Stimulated activated naive CD8-positive, alpha-beta T cell treated with anti-CD3 and anti-CD28 coated beads, Interleukin-15, amount 100 ng/mL, for 72 hours (primary cell): ENCODE measurements around the gene BICC1.

Experiments
- ATAC-seq: fragments of 150-1000 bp; cut with Tn5 transposase; 2 replicates; pipeline ENCODE4 v1.10.0; 2021; ENCODE audit warnings: mild to moderate bottlenecking, moderate library complexity
- DNase-seq, 2 donors: peaks; one replicate each; pipeline ENCODE4 v3.0.0; 2021 to 2022
- H3K27ac Mint-ChIP-seq, 2 donors: one replicate each; pipeline ENCODE4 v1.8.0; 2022; ENCODE audit warnings: mild to moderate bottlenecking in 2 of 2, mixed read lengths in 2 of 2, moderate library complexity in 2 of 2
- H3K27me3 Mint-ChIP-seq: one replicate; pipeline ENCODE4 v1.8.0; 2022; ENCODE audit warnings: mixed read lengths
- H3K4me1 Mint-ChIP-seq: one replicate; pipeline ENCODE4 v1.8.0; 2022; ENCODE audit warnings: mild to moderate bottlenecking, mixed read lengths
- H3K4me3 Mint-ChIP-seq, 2 donors: one replicate each; pipeline ENCODE4 v1.8.0; 2022; ENCODE audit warnings: mild to moderate bottlenecking in 2 of 2, mixed read lengths in 2 of 2, moderate library complexity in 1 of 2
- H3K9me3 Mint-ChIP-seq, 2 donors: one replicate each; pipeline ENCODE4 v1.8.0; 2022; ENCODE audit warnings: mixed read lengths in 2 of 2

Gene BICC1

GRCh38 chr10:58641095-58641531, 128.4 kb downstream of the BICC1 start:
- no peak overlapping the region for H3K4me3 Mint-ChIP-seq

GRCh38 chr10:58641708-58642107, 129.0 kb downstream of the BICC1 start:
- ATAC-seq (no peak), DNase-seq (no peak)
- H3K27ac Mint-ChIP-seq: no peak overlapping the region
- H3K4me3 Mint-ChIP-seq: no peak overlapping the region
- no peaks in the 10 kb centered on the region for H3K4me1 Mint-ChIP-seq
- H3K27me3 Mint-ChIP-seq: peaks cover 9% of the 10 kb centered on the region
- no peaks in the 10 kb centered on the region for H3K9me3 Mint-ChIP-seq

More at GRCh38 chr10:58641095-58641531, 128.4 kb downstream of the BICC1 start:
- DNase-seq: no peak
- H3K4me1 Mint-ChIP-seq: no peaks in the 10 kb centered on the region
- ATAC-seq: no peak
- H3K27ac Mint-ChIP-seq: no peak overlapping the region
- peaks cover 9% of the 10 kb centered on the region for H3K27me3 Mint-ChIP-seq
- H3K9me3 Mint-ChIP-seq: no peaks in the 10 kb centered on the region

- DNase-seq: no peak
- no peak for ATAC-seq
- Mint-ChIP-seq H3K9me3 (no peaks in the 10 kb centered on the region), H3K27ac (no peak overlapping the region), H3K4me3 (no peak overlapping the region), H3K27me3 (peaks cover 9% of the 10 kb centered on the region), H3K4me1 (no peaks in the 10 kb centered on the region)
Observed at GRCh38 chr10:58642283-58642682, 129.6 kb downstream of the BICC1 start.

- Mint-ChIP-seq H3K27me3 (peaks cover 9% of the 10 kb centered on the region), H3K4me1 (no peaks in the 10 kb centered on the region), H3K4me3 (no peak overlapping the region), H3K27ac (no peak overlapping the region), H3K9me3 (no peaks in the 10 kb centered on the region)
- DNase-seq (no peak), ATAC-seq (no peak)
Observed at GRCh38 chr10:58642916-58643428, 130.3 kb downstream of the BICC1 start.

- Mint-ChIP-seq H3K27ac (no peak overlapping the region), H3K9me3 (no peaks in the 10 kb centered on the region), H3K27me3 (peaks cover 9% of the 10 kb centered on the region), H3K4me3 (no peak overlapping the region), H3K4me1 (no peaks in the 10 kb centered on the region)
- DNase-seq (no peak), ATAC-seq (no peak)
Observed at GRCh38 chr10:58644311-58644710, 131.6 kb downstream of the BICC1 start.

- DNase-seq: no peak
Observed at GRCh38 chr10:58645416-58646146, 132.9 kb downstream of the BICC1 start.

GRCh38 chr10:58647376-58648112, 134.9 kb downstream of the BICC1 start:
- no peak for DNase-seq

More at GRCh38 chr10:58645416-58646146, 132.9 kb downstream of the BICC1 start:
- H3K9me3 Mint-ChIP-seq: no peaks in the 10 kb centered on the region
- peaks cover 9% of the 10 kb centered on the region for H3K27me3 Mint-ChIP-seq
- no peak for ATAC-seq
- no peak overlapping the region for H3K4me3 Mint-ChIP-seq
- no peak overlapping the region for H3K27ac Mint-ChIP-seq
- no peaks in the 10 kb centered on the region for H3K4me1 Mint-ChIP-seq

GRCh38 chr10:58648131-58648530, 135.5 kb downstream of the BICC1 start:
- DNase-seq (no peak), ATAC-seq (no peak)
- Mint-ChIP-seq H3K4me3 (no peak overlapping the region), H3K27ac (no peak overlapping the region), H3K4me1 (no peaks in the 10 kb centered on the region), H3K9me3 (no peaks in the 10 kb centered on the region), H3K27me3 (no peaks in the 10 kb centered on the region)

More at GRCh38 chr10:58647376-58648112, 134.9 kb downstream of the BICC1 start:
- H3K9me3 Mint-ChIP-seq: no peaks in the 10 kb centered on the region
- peaks cover under 1% of the 10 kb centered on the region for H3K27me3 Mint-ChIP-seq
- no peak overlapping the region for H3K27ac Mint-ChIP-seq
- no peaks in the 10 kb centered on the region for H3K4me1 Mint-ChIP-seq
- ATAC-seq: no peak
- H3K4me3 Mint-ChIP-seq: no peak overlapping the region

- Mint-ChIP-seq H3K9me3 (no peaks in the 10 kb centered on the region), H3K27ac (no peak overlapping the region), H3K27me3 (no peaks in the 10 kb centered on the region), H3K4me1 (no peaks in the 10 kb centered on the region), H3K4me3 (no peak overlapping the region)
- no peak for ATAC-seq
- DNase-seq: no peak
Observed at GRCh38 chr10:58651040-58651439, 138.4 kb downstream of the BICC1 start.

- no peaks in the 10 kb centered on the region for H3K4me1 Mint-ChIP-seq
- DNase-seq (no peak), ATAC-seq (no peak)
- no peaks in the 10 kb centered on the region for H3K27me3 Mint-ChIP-seq
- peaks cover 0 to 2% of the 10 kb centered on the region in 2 donors for H3K9me3 Mint-ChIP-seq
- H3K27ac Mint-ChIP-seq: no peak overlapping the region
- H3K4me3 Mint-ChIP-seq: no peak overlapping the region
Observed at GRCh38 chr10:58651742-58652141, 139.1 kb downstream of the BICC1 start.

- no peaks in the 10 kb centered on the region for H3K27me3 Mint-ChIP-seq
- H3K4me3 Mint-ChIP-seq: no peak overlapping the region
- peaks cover 0 to 8% of the 10 kb centered on the region in 2 donors for H3K9me3 Mint-ChIP-seq
- no peak for ATAC-seq
- H3K4me1 Mint-ChIP-seq: no peaks in the 10 kb centered on the region
- no peak for DNase-seq
- H3K27ac Mint-ChIP-seq: no peak overlapping the region
Observed at GRCh38 chr10:58653139-58653538, 140.5 kb downstream of the BICC1 start.

- DNase-seq (no peak), ATAC-seq (no peak)
- H3K4me3 Mint-ChIP-seq: no peak overlapping the region
- H3K4me1 Mint-ChIP-seq: no peaks in the 10 kb centered on the region
- H3K27me3 Mint-ChIP-seq: no peaks in the 10 kb centered on the region
- H3K27ac Mint-ChIP-seq: peak overlapping the region in 1 of 2 donors; percentile 20
- H3K9me3 Mint-ChIP-seq: peaks cover 13 to 33% of the 10 kb centered on the region in 2 donors
Observed at GRCh38 chr10:58660575-58661255, 148.0 kb downstream of the BICC1 start.

GRCh38 chr10:58661336-58661735, 148.7 kb downstream of the BICC1 start:
- H3K9me3 Mint-ChIP-seq: peaks cover 13 to 33% of the 10 kb centered on the region in 2 donors
- H3K4me1 Mint-ChIP-seq: no peaks in the 10 kb centered on the region
- ATAC-seq (no peak), DNase-seq (no peak)
- no peaks in the 10 kb centered on the region for H3K27me3 Mint-ChIP-seq
- H3K27ac Mint-ChIP-seq: no peak overlapping the region
- H3K4me3 Mint-ChIP-seq: no peak overlapping the region

GRCh38 chr10:58661902-58662301, 149.2 kb downstream of the BICC1 start:
- DNase-seq: no peak
- no peak overlapping the region for H3K27ac Mint-ChIP-seq
- no peaks in the 10 kb centered on the region for H3K27me3 Mint-ChIP-seq

GRCh38 chr10:58662314-58662713, 149.6 kb downstream of the BICC1 start:
- no peak for ATAC-seq
- Mint-ChIP-seq H3K4me3 (no peak overlapping the region), H3K9me3 (peaks cover 13 to 25% of the 10 kb centered on the region in 2 donors), H3K27me3 (no peaks in the 10 kb centered on the region), H3K4me1 (no peaks in the 10 kb centered on the region), H3K27ac (no peak overlapping the region)
- no peak for DNase-seq

More at GRCh38 chr10:58661902-58662301, 149.2 kb downstream of the BICC1 start:
- Mint-ChIP-seq H3K9me3 (peaks cover 13 to 29% of the 10 kb centered on the region in 2 donors), H3K4me1 (no peaks in the 10 kb centered on the region), H3K4me3 (no peak overlapping the region)
- ATAC-seq: no peak
